ENCODE measurements around the gene MBNL1.
"Not testable (repeated sequence)": the region's sequence is repeated elsewhere in the genome, so short reads cannot be mapped to it uniquely, and the experiment has no call there.

MBNL1 gene

GRCh38 chr3:152317184-152317583, 48.5 kb downstream of the MBNL1 start:
- in situ Hi-C loops (cut with MboI; ENCODE audit: low sequenced_read_pairs), result no loop called here

- in situ Hi-C loops (cut with MboI; ENCODE audit: low sequenced_read_pairs), result no loop called here
Observed at GRCh38 chr3:152317956-152318355, 49.2 kb downstream of the MBNL1 start.

- in situ Hi-C loops (cut with MboI; ENCODE audit: low sequenced_read_pairs), result no loop called here
Observed at GRCh38 chr3:152318512-152318911, 49.8 kb downstream of the MBNL1 start.

- in situ Hi-C loops (cut with MboI; ENCODE audit: low sequenced_read_pairs), result no loop called here
Observed at GRCh38 chr3:152319256-152319655, 50.5 kb downstream of the MBNL1 start.

GRCh38 chr3:152319831-152320617, 51.3 kb downstream of the MBNL1 start:
- in situ Hi-C loops (cut with MboI; ENCODE audit: low sequenced_read_pairs), result no loop called here

- in situ Hi-C loops (cut with MboI; ENCODE audit: low sequenced_read_pairs), result no loop called here
Observed at GRCh38 chr3:152321200-152321954, 52.6 kb downstream of the MBNL1 start.

GRCh38 chr3:152321955-152322377, 53.2 kb downstream of the MBNL1 start:
- in situ Hi-C loops (cut with MboI; ENCODE audit: low sequenced_read_pairs), result no loop called here

- in situ Hi-C loops (cut with MboI; ENCODE audit: low sequenced_read_pairs), result no loop called here
Observed at GRCh38 chr3:152322756-152323155, 54.0 kb downstream of the MBNL1 start.

GRCh38 chr3:152323834-152324233, 55.1 kb downstream of the MBNL1 start:
- in situ Hi-C loops (cut with MboI; ENCODE audit: low sequenced_read_pairs), result no loop called here

- in situ Hi-C loops (cut with MboI; ENCODE audit: low sequenced_read_pairs), result no loop called here
Observed at GRCh38 chr3:152325136-152325535, 56.4 kb downstream of the MBNL1 start.

- in situ Hi-C loops (cut with MboI; ENCODE audit: low sequenced_read_pairs), result no loop called here
Observed at GRCh38 chr3:152327203-152327602, 58.5 kb downstream of the MBNL1 start.

- in situ Hi-C loops (cut with MboI; ENCODE audit: low sequenced_read_pairs), result no loop called here
Observed at GRCh38 chr3:152328841-152329240, 60.1 kb downstream of the MBNL1 start.

- in situ Hi-C loops (cut with MboI; ENCODE audit: low sequenced_read_pairs), result no loop called here
Observed at GRCh38 chr3:152330559-152330958, 61.8 kb downstream of the MBNL1 start.

GRCh38 chr3:152331018-152331541, 62.4 kb downstream of the MBNL1 start:
- in situ Hi-C loops (cut with MboI; ENCODE audit: low sequenced_read_pairs), result no loop called here

- in situ Hi-C loops (cut with MboI; ENCODE audit: low sequenced_read_pairs), result no loop called here
Observed at GRCh38 chr3:152331998-152332397, 63.3 kb downstream of the MBNL1 start.

GRCh38 chr3:152333928-152334327, 65.2 kb downstream of the MBNL1 start:
- in situ Hi-C loops (cut with MboI; ENCODE audit: low sequenced_read_pairs), result no loop called here

- in situ Hi-C loops (cut with MboI; ENCODE audit: low sequenced_read_pairs), result no loop called here
Observed at GRCh38 chr3:152334761-152335160, 66.0 kb downstream of the MBNL1 start.

GRCh38 chr3:152335273-152335672, 66.5 kb downstream of the MBNL1 start:
- in situ Hi-C loops (cut with MboI; ENCODE audit: low sequenced_read_pairs), result no loop called here

- in situ Hi-C loops (cut with MboI; ENCODE audit: low sequenced_read_pairs), result not testable (repeated sequence)
Observed at GRCh38 chr3:152337337-152337736, 68.6 kb downstream of the MBNL1 start.

GRCh38 chr3:152338159-152338720, 69.5 kb downstream of the MBNL1 start:
- in situ Hi-C loops (cut with MboI; ENCODE audit: low sequenced_read_pairs), result no loop called here

- in situ Hi-C loops (cut with MboI; ENCODE audit: low sequenced_read_pairs), result no loop called here
Observed at GRCh38 chr3:152339881-152340505, 71.3 kb downstream of the MBNL1 start.

Measured in HL-60/S4 (cell line).